Activated T-cell treated with anti-CD3 and anti-CD28 coated beads, Interleukin-2, amount 50 U/mL, for 72 hours (primary cell): ENCODE results near the gene SHC1. TPM values are rescaled to one million over a fixed set of nuclear protein-coding genes. Genes with fewer than 3 reads are reported as not detected.
A peak's percentile ranks its signal among the peaks of the same experiment; 100 is the strongest.

ENCODE experiments used
- ATAC-seq, 2 donors: fragments of 150-1000 bp; cut with Tn5 transposase; replicated peaks in 1 of 2; 2 replicates each; pipeline ENCODE4 v1.10.0; 2021; ENCODE audit warnings: moderate library complexity in 2 of 2, mild to moderate bottlenecking in 1 of 2
- DNase-seq, 2 donors: peaks; one replicate each; pipeline ENCODE4 v3.0.0; 2021 to 2022; ENCODE audit warnings: mixed read lengths in 1 of 2
- H3K27ac Mint-ChIP-seq: one replicate; pipeline ENCODE4 v1.8.0; 2022; ENCODE audit warnings: mild to moderate bottlenecking, moderate library complexity, mixed read lengths
- H3K27me3 Mint-ChIP-seq: one replicate; pipeline ENCODE4 v1.8.0; 2022; ENCODE audit warnings: low read depth, mixed read lengths
- H3K36me3 Mint-ChIP-seq, 2 donors: one replicate each; pipeline ENCODE4 v1.8.0; 2022; ENCODE audit warnings: mixed read lengths in 2 of 2, mild to moderate bottlenecking in 1 of 2; ENCODE audit not compliant: insufficient read depth in 2 of 2
- H3K4me1 Mint-ChIP-seq: one replicate; pipeline ENCODE4 v1.8.0; 2022; ENCODE audit warnings: low read depth, mixed read lengths
- H3K4me3 Mint-ChIP-seq, 2 donors: one replicate each; pipeline ENCODE4 v1.8.0; 2022; ENCODE audit warnings: mild to moderate bottlenecking in 2 of 2, mixed read lengths in 2 of 2, moderate library complexity in 2 of 2
- H3K9me3 Mint-ChIP-seq, 2 donors: one replicate each; pipeline ENCODE4 v1.8.0; 2022; ENCODE audit warnings: mixed read lengths in 2 of 2
- total RNA-seq, 2 donors: library from RNA; stranded (reverse); gene quantifications; one replicate each; pipeline ENCODE4 v1.2.3, GENCODE V29; 2022

SHC1 gene
- total RNA-seq, 2 donors from 2014 or later: 55.8 to 58.6 TPM

DNA sequence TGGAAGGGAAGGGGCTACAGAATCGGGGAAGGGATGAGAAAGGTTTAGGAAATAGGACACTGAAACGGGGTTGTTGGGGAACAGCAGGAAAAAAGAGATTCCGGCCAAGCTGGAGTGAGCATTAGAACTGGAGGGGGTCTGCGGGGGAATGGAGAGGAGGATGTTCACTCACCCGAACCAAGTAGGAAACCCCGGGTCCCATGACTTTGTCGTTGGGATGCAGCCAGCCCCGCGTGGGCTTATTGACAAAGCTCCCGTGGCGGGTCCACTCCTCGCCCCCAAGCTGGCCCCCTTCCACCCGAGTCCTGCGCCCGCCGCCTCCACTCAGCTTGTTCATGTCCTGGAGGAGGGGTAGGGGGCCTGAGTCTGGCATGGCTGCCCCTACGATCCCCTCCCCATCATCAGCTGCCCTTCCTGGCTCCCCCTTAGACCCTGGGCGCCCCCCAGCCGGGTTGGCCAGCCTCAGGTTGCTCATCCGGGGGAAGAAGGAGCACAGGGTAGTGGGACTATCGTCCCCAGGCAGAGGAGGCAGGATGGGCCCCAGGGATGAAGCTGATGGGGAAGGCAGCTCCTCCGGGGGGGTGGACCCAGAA lies 591 bp downstream of the SHC1 start:
- H3K9me3 Mint-ChIP-seq: no peaks in the 10 kb centered on the region
- H3K27me3 Mint-ChIP-seq: no peaks in the 10 kb centered on the region
- peaks cover 44% of the 10 kb centered on the region for H3K4me1 Mint-ChIP-seq
- H3K27ac Mint-ChIP-seq: no peak overlapping the region
- DNase-seq: no peak
- no peak overlapping the region for H3K4me3 Mint-ChIP-seq
- ATAC-seq: no peak
- H3K36me3 Mint-ChIP-seq: peaks cover 4 to 6% of the 10 kb centered on the region in 2 donors

DNA sequence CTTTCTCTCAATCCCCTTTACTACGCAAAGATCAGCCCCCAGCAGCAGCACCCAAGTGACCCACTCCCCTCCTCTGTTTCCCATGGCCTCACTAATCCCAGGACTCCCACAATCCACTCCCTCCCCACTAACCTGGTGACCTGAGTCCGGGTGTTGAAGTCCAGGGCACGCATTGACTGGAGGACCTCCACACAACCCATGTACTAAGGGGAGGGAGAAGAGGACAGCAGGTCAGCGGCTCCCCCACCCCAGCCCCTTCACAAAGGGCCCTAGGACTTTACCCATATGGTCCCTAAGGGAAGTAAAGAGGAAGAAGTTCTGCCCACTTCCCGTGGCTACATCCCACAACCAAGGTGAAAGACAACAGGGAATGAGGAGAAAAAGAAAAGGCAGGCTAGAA lies 1.3 kb downstream of the SHC1 start:
- no peaks in the 10 kb centered on the region for H3K27me3 Mint-ChIP-seq
- H3K4me1 Mint-ChIP-seq: peaks cover 44% of the 10 kb centered on the region
- no peaks in the 10 kb centered on the region for H3K9me3 Mint-ChIP-seq
- H3K4me3 Mint-ChIP-seq: no peak overlapping the region
- H3K27ac Mint-ChIP-seq: peak overlapping the region; percentile 31
- ATAC-seq (no peak), DNase-seq (no peak)
- H3K36me3 Mint-ChIP-seq: peaks cover 4 to 6% of the 10 kb centered on the region in 2 donors

DNA sequence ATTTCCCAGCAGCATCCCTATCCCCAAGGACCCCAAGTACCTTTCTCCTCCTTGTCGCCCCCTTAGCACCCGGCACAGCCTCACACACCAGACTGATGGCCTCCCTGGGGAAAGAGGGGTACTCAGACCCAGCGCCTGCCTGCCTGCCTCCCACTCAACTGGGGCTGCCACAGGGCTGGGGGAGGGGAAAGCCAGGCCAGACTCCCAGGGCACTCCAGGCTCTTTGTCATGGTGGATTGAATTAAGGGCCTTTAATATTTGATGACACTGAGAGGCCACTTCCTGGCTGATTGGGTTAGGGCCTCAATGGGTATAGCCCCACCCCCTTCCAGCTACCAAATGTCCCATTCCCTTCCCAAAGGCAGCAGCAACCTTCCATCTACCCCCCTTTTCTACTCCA lies 1.8 kb downstream of the SHC1 start:
- Mint-ChIP-seq H3K36me3 (peaks cover 4 to 6% of the 10 kb centered on the region in 2 donors), H3K4me3 (no peak overlapping the region), H3K4me1 (peaks cover 47% of the 10 kb centered on the region), H3K27me3 (no peaks in the 10 kb centered on the region), H3K9me3 (no peaks in the 10 kb centered on the region), H3K27ac (no peak overlapping the region)
- ATAC-seq (no peak), DNase-seq (no peak)

DNA sequence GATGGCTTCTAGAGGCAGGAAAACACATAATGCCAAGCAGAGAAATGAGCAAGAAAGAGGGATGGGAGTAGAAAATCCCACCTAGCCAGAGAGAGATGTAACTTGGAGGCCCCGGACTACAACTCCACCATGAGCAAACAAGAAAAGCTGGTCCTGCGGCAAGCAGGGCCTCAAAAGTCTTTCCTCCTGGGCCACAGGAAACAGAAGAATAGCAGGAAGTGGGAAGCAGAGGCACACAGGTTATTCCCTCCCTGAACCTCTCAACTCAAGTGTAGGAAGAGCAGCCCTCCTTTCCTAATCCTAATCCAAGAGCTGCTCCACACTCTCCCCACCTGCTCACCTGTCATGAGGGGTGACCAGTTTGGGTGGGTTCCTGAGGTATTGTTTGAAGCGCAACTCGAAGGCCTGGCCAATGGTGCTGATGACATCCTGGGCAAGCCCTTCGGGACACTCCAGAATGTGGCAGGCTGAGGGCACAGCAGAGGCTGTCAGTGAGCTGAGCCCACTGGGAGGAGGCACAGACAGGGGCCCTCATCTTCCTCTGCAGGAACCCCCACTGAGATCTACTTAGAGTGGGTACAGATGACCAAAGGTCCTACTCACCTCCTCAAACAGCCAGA lies 3.1 kb downstream of the SHC1 start:
- no peak overlapping the region for H3K4me3 Mint-ChIP-seq
- ATAC-seq (no peak), DNase-seq (no peak)
- no peak overlapping the region for H3K27ac Mint-ChIP-seq
- H3K9me3 Mint-ChIP-seq: no peaks in the 10 kb centered on the region
- H3K4me1 Mint-ChIP-seq: peaks cover 52% of the 10 kb centered on the region
- no peaks in the 10 kb centered on the region for H3K27me3 Mint-ChIP-seq
- H3K36me3 Mint-ChIP-seq: peaks cover 6% of the 10 kb centered on the region in 2 donors

DNA sequence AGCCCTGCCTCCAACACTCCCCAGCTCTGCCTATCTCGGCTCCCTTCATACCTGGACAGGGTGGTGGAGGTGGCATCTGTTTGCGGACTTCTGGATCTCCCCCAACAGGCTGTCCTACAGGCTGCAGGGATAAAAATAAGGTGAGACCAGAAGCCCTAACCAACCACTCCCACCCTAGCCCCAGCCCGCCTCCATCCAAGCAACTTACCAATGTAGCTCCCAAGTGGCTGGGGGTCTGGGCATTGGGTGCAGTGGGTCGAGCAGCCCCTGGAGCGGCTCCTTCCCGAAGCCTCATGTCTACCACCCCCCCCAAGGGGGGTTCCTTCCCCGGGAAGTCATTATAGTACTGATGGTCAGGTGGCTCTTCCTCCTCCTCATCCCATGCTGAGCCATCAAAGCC lies 4.4 kb downstream of the SHC1 start:
- Mint-ChIP-seq H3K9me3 (no peaks in the 10 kb centered on the region), H3K4me3 (no peak overlapping the region), H3K4me1 (peaks cover 40% of the 10 kb centered on the region), H3K27me3 (no peaks in the 10 kb centered on the region), H3K27ac (no peak overlapping the region), H3K36me3 (peaks cover 4 to 9% of the 10 kb centered on the region in 2 donors)
- DNase-seq (no peak), ATAC-seq (no peak)

DNA sequence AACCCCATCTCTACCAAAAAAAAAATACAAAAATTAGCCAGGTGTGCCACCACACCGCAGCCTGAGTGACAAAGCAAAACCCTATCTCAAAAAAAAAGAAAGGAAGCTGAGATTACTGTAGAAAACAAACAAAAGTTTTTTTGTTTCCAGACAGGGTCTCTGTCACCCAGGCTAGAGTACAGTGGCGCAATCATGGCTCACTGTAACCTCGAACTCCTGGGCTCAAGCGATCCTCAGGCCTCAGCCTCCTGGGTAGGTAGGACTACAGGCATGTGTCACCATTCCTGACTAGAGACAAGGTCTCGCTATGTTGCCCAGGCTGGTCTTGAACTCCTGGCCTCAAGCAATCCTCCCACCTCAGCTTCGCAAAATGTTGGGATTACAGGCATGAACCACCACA lies 6.2 kb downstream of the SHC1 start:
- H3K27ac Mint-ChIP-seq: no peak overlapping the region
- peaks cover 4 to 14% of the 10 kb centered on the region in 2 donors for H3K36me3 Mint-ChIP-seq

DNA sequence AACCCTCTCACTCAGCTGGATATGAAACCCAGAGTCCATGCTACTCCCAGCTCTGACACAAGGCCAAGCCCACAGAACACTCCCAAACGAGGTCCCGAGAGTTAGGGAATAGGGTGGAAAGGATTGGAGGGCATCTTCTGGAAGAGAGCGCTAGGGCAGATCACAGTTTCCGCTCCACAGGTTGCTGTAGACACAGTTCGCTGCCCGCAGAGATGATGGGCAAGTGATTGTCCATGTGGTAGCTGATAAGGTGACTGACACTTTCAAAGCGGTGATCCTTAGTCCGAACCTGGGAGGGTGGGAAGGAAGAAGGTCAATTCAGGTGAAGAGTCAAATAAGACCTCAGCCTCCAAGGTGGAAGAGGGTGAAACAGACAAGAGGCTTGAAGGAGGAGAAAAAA lies 6.9 kb downstream of the SHC1 start:
- no peaks in the 10 kb centered on the region for H3K27me3 Mint-ChIP-seq
- DNase-seq: no peak
- no peak overlapping the region for H3K27ac Mint-ChIP-seq
- no peak for ATAC-seq
- H3K9me3 Mint-ChIP-seq: no peaks in the 10 kb centered on the region
- peaks cover 4 to 14% of the 10 kb centered on the region in 2 donors for H3K36me3 Mint-ChIP-seq
- peaks cover 43% of the 10 kb centered on the region for H3K4me1 Mint-ChIP-seq
- H3K4me3 Mint-ChIP-seq: no peak overlapping the region

More for the DNA sequence above, 6.2 kb downstream of the SHC1 start:
- Mint-ChIP-seq H3K9me3 (no peaks in the 10 kb centered on the region), H3K27me3 (no peaks in the 10 kb centered on the region), H3K4me1 (peaks cover 47% of the 10 kb centered on the region), H3K4me3 (no peak overlapping the region)
- no peak for DNase-seq
- ATAC-seq: no peak

DNA sequence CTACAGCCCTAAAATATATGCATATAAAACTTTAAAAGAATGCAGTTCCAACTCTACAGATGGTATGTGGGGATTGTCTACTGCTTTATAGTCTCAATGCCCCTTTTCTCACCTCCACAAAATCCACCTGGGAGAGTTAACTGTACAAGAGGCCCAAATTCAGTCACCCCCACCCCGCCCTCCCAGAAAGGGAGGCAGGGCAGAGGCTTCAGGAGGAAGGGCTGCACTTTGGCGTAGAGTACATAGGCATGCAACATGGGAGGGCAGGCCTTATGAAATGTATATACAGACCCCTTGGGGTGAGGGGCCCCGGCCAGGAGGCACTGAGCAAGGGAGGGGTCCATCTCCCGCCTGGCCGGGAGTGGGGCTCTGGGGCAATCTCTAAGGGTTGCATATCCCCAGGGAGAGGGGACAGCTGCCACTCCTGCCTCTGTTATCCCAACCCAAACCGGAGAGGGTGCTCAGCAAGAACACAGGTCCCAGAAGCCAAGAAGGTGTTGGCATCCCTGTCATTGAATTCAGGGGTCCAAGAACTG lies 7.7 kb downstream of the SHC1 start:
- Mint-ChIP-seq H3K27me3 (no peaks in the 10 kb centered on the region), H3K4me3 (peak overlapping the region; percentile 91 to 93), H3K36me3 (peaks cover 2 to 9% of the 10 kb centered on the region in 2 donors), H3K9me3 (no peaks in the 10 kb centered on the region), H3K4me1 (peaks cover 43% of the 10 kb centered on the region), H3K27ac (peak overlapping the region; percentile 92)
- no peak for ATAC-seq
- DNase-seq: no peak

DNA sequence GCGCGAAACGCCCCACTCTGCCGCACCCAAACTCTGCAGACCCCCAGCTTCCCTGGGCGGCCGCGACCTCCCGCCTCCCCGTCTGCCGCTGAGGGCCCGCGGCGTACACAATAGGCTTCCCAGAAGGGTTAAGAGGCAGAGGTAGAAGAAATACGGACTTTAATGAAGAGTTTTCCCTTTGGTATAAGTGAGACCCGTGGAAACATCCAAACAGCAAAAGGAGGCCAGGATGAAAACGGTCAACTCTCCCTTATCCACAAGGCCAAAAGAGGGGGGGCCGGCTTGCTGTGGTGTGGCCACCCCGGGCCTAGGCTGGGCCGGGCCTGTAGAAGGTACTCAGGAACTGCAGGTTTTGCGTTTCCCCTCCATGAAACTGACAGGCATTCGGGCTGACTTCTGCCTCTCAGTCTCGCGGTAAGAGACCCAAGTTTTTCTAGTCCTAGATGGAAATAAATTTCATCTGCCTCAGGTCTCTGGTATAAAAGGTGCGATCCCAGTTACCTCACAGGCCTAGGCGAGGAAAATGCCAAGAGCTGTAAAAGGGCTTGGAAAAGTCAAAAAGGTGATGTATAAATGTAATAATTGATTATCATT lies 8.3 kb downstream of the SHC1 start:
- ATAC-seq (peak; percentile 12 to 19), DNase-seq (peak in 1 of 2 donors; percentile 47)
- Mint-ChIP-seq H3K4me3 (peak overlapping the region; percentile 91 to 93), H3K4me1 (peaks cover 45% of the 10 kb centered on the region), H3K27ac (peak overlapping the region; percentile 92), H3K27me3 (no peaks in the 10 kb centered on the region), H3K36me3 (peaks cover 2 to 9% of the 10 kb centered on the region in 2 donors), H3K9me3 (no peaks in the 10 kb centered on the region)

DNA sequence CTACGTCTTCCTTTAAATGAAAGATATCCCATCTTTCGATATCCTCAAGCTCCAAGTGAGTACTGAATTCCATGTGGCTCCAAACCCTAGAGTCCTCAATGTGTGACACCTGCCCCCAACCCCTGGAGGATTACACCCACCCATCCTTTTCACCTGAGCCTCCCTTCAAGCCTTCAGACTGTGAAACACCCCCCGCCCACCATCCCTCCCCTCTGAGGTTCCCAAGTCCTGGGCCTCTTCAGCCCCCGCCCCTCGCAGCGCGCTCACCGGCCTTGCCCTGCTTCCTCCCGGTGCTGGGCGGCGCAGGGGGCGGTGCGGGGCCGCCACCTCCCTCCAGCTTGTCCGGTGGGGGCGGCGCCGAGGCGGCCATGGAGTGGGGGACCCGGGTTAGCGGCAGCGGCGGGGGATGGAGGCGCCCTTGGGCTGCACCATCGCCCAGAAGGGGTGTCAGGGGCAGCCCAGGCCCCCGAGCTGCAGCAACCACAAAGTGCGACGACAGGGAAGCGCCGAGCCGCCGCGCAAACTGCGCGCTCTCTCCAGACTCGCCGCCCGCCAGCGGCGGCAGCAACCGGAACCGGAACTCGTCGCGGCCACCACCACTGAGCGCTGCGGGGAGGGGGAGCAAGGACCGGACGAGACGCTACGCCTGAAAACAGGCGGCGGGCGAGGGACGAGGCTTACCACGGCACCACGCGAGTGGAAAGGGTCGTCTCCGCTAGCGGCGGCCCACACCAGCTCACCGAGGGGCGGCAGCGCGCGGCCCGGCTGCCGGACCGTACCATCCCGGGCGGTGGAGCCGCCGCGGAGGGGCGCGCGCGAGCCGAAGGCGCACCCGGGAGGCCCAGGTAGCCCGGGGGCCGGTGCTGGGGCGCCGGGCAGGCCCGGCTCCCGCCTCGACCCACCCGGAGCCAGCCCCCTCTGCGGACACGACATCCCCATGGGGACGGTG lies 9.1 kb downstream of the SHC1 start, which contains the start of gene PYGO2:
Gene PYGO2 (minus strand): TSS at position 576 of the 949 bp plus-strand sequence. CDS start 206 bp downstream, at position 370.
- peak; percentile 91 for ATAC-seq
- peak within 1 kb of the TSS; percentile 92 to 94 for H3K4me3 Mint-ChIP-seq
- peaks cover 52% of the 10 kb centered on the region for H3K4me1 Mint-ChIP-seq
- DNase-seq: peak; percentile 89 to 92
- H3K27ac Mint-ChIP-seq: peak within 1 kb of the TSS; percentile 92
- no peaks in the 10 kb centered on the region for H3K27me3 Mint-ChIP-seq
- no peaks in the 10 kb centered on the region for H3K9me3 Mint-ChIP-seq
- peaks cover 2 to 9% of the 10 kb centered on the region in 2 donors for H3K36me3 Mint-ChIP-seq

DNA sequence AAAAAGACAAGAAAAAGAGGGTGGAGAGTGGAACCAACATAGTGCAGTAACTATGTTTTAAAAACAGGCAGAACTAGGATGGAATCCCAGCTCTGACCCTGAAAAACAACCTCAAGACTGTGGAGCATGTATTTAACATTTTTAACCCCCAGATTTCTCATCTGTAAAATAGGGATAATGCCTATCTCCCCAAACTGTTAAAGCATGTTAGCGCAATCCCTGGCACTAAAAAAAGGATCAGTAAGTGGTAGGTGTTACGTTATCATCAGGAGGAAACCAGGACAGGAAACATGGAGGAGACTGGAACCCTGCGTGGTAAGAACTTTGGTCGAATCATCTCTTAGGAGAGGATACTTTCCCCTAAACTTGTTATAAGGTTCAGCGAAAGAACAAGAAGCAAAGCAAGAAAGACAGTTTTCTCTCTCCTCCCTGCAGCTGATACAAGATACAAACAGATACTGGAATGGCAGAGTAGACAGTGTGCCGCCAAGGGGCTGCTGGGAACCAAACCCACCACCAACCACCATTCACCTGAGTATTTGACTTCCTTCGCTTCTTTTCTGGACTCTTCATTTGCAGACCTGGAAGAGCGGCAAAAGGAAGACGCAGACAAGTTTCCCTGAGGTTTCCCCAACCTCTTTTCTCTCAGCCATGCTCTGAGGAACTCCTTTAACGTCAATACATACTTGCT lies 10.0 kb downstream of the SHC1 start:
- Mint-ChIP-seq H3K4me1 (peaks cover 61% of the 10 kb centered on the region), H3K4me3 (peak overlapping the region; percentile 92 to 94), H3K36me3 (peaks cover under 1 to 9% of the 10 kb centered on the region in 2 donors), H3K27me3 (no peaks in the 10 kb centered on the region), H3K27ac (peak overlapping the region; percentile 89), H3K9me3 (no peaks in the 10 kb centered on the region)
- DNase-seq (no peak), ATAC-seq (no peak)

DNA sequence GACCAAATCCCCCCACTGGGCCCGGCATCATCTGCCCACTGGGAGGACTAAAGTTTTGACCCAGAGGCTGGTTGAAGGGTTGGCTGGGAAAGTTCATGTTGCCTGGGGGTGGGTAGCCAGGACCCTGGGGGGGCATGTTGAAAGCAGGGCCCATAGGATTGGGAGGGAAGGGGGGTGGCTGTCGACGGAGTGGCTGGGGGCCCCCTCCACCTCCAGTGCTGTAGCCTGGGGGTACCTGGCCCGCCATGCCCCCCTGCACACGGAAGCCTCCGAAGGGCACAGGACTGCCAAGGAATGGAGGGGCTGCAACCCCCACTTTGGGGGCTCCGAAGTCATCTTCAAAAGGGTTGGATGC lies 11.1 kb downstream of the SHC1 start:
- no peak for DNase-seq
- no peaks in the 10 kb centered on the region for H3K27me3 Mint-ChIP-seq
- H3K9me3 Mint-ChIP-seq: no peaks in the 10 kb centered on the region
- H3K4me3 Mint-ChIP-seq: peak overlapping the region; percentile 59 to 92
- H3K27ac Mint-ChIP-seq: no peak overlapping the region
- H3K36me3 Mint-ChIP-seq: peaks cover 0 to 9% of the 10 kb centered on the region in 2 donors
- ATAC-seq: no peak
- peaks cover 73% of the 10 kb centered on the region for H3K4me1 Mint-ChIP-seq
